ENCODE results near the gene MYRF. TPM values are rescaled to one million over a fixed set of nuclear protein-coding genes. Genes with fewer than 3 reads are reported as not detected.

Gene MYRF
- total and polyA plus RNA-seq, 2 of the 13 experiments (the other 11 are each of a cell fraction or from before 2014, with no cell fraction given) = 10.2 to 25.9 TPM

- TF ChIP-seq ZNF512 (CRISPR knock-in tag; IDR thresholded peaks at IDR 0.05) (no peak), BRCA1 (CRISPR knock-in tag; IDR thresholded peaks at IDR 0.05) (no peak), AGO1 (IDR thresholded peaks at IDR 0.05; ENCODE audit: low read depth, low read length, poor library complexity, severe bottlenecking) (no peak), NFIC (IDR thresholded peaks at IDR 0.05; ENCODE audit: low read length) (no peak), ZNF556 (CRISPR knock-in tag; IDR thresholded peaks at IDR 0.05; ENCODE audit: borderline replicate concordance) (no peak), EHMT2 (IDR thresholded peaks at IDR 0.05; ENCODE audit: borderline replicate concordance, low read depth, low read length) (no peak), TAF15 (IDR thresholded peaks at IDR 0.05; ENCODE audit: low read depth, low read length, poor library complexity, severe bottlenecking) (no peak), AHDC1 (CRISPR knock-in tag; IDR thresholded peaks at IDR 0.05; ENCODE audit: borderline replicate concordance) (no peak), ZNF687 (CRISPR knock-in tag; IDR thresholded peaks at IDR 0.05) (peak; percentile 30; the same call in 1 of the 2 replicates), STAG1 (CRISPR knock-in tag; IDR thresholded peaks at IDR 0.05) (peak; percentile 78), KDM2A (CRISPR knock-in tag; IDR thresholded peaks at IDR 0.05; ENCODE audit: borderline replicate concordance, low read depth) (0 out of 2 replicates have a peak, but pooled peaks have one; percentile 24), ZNF7 (CRISPR knock-in tag; IDR thresholded peaks at IDR 0.05) (no peak), SMC3 (IDR thresholded peaks at IDR 0.05; ENCODE audit: low read length) (peak; percentile 91), YY1 (IDR thresholded peaks at IDR 0.05; ENCODE audit: insufficient read depth, insufficient replicate concordance, low read depth, low read length) (no peak), RAD21 (CRISPR knock-in tag; IDR thresholded peaks at IDR 0.05) (peak; percentile 89), ZNF713 (CRISPR knock-in tag; IDR thresholded peaks at IDR 0.05) (no peak), DBP (CRISPR knock-in tag; IDR thresholded peaks at IDR 0.05; ENCODE audit: not compliant biosample characterization) (no peak), ELF4 (CRISPR knock-in tag; IDR thresholded peaks at IDR 0.05; ENCODE audit: borderline replicate concordance) (no peak)
These were observed 24.2 kb downstream of the MYRF start (continued) for GRCh38 chr11:61776561-61777075.

Data from HepG2 (cell line).